SU-DHL-6 (cell line): ENCODE measurements around the gene EHBP1L1.

Source experiments
- H2AFZ ChIP-seq: fragments of 200-600 bp; sonication (generic); 2 replicates; pipeline ENCODE4 v1.6.1; 2014; ENCODE audit warnings: low read depth, mild to moderate bottlenecking, moderate library complexity, mixed read lengths, antibody characterized with exemption, low read length; ENCODE audit not compliant: severe bottlenecking
- H3F3A ChIP-seq: fragments of 200-600 bp; shearing (Covaris generic); 2 replicates; pipeline ENCODE4 v1.6.0; 2016; ENCODE audit warnings: antibody characterized with exemption, mild to moderate bottlenecking; ENCODE audit not compliant: insufficient read depth
- H3K27ac ChIP-seq: fragments of 200-600 bp; sonication (generic); 2 replicates; pipeline ENCODE4 v1.5.1; 2016; ENCODE audit warnings: low read depth, mild to moderate bottlenecking, low read length, moderate library complexity, mixed read lengths
- H3K27me3 ChIP-seq: fragments of 200-600 bp; sonication (generic), shearing (Covaris generic); 2 replicates; pipeline ENCODE4 v1.6.0; 2014; ENCODE audit warnings: mild to moderate bottlenecking, low read length
- H3K36me3 ChIP-seq: fragments of 200-600 bp; sonication (generic); 2 replicates; pipeline ENCODE4 v1.6.1; 2014; ENCODE audit warnings: mild to moderate bottlenecking, low read length, mixed read lengths
- H3K4me2 ChIP-seq: fragments of 300-600, 200-600 bp; shearing (Covaris generic), sonication (generic); 2 replicates; pipeline ENCODE4 v1.6.0; 2014; ENCODE audit warnings: low read length, low read depth, mild to moderate bottlenecking; ENCODE audit not compliant: poor library complexity, severe bottlenecking
- H3K4me3 ChIP-seq: fragments of 200-600 bp; sonication (generic); 2 replicates; pipeline ENCODE4 v1.5.1; 2014; ENCODE audit warnings: antibody characterized with exemption, low read length, mild to moderate bottlenecking, mixed read lengths; ENCODE audit not compliant: insufficient read depth, poor library complexity, severe bottlenecking
- H3K79me2 ChIP-seq: fragments of 200-600 bp; sonication (generic); 2 replicates; pipeline ENCODE4 v1.6.1; 2014; ENCODE audit warnings: mild to moderate bottlenecking, low read length, moderate library complexity; ENCODE audit not compliant: insufficient read depth
- H3K9ac ChIP-seq: fragments of 200-600 bp; sonication (generic); 2 replicates; pipeline ENCODE4 v1.7.0; 2014; ENCODE audit warnings: mild to moderate bottlenecking, low read length
- H3K9me2 ChIP-seq: fragments of 200-600 bp; sonication (generic); replicated peaks from 2 replicates; pipeline ENCODE4 v1.6.1; 2014; ENCODE audit warnings: low read length; ENCODE audit not compliant: insufficient read depth
- H3K9me3 ChIP-seq: fragments of 200-600 bp; sonication (generic); 2 replicates; pipeline ENCODE4 v1.6.1; 2014; ENCODE audit warnings: low read length, mixed read lengths; ENCODE audit not compliant: insufficient read depth
- H4K20me1 ChIP-seq: fragments of 200-600 bp; sonication (generic); 2 replicates; pipeline ENCODE4 v1.6.1; 2014; ENCODE audit warnings: low read depth, mild to moderate bottlenecking, antibody characterized with exemption, low read length, moderate library complexity, mixed read lengths
- CTCF ChIP-seq: fragments of 200-600 bp; sonication (generic); IDR thresholded peaks from one replicate; pipeline ENCODE4 v1.5.1; 2017; ENCODE audit warnings: antibody characterized with exemption, mild to moderate bottlenecking, low read length, moderate library complexity; ENCODE audit not compliant: insufficient read depth, poor library complexity, severe bottlenecking
- EZH2phosphoT487 ChIP-seq: fragments of 200-600 bp; sonication (generic), shearing (Covaris generic); conservative IDR thresholded peaks from 2 replicates; pipeline ENCODE4 v1.6.1; 2018; ENCODE audit warnings: mild to moderate bottlenecking, antibody characterized with exemption, low read length, moderate library complexity, mixed read lengths

The EHBP1L1 gene

GRCh38 chr11:65571940-65572339, 3.9 kb upstream of the EHBP1L1 start:
- Histone ChIP-seq H3K27me3 (no peaks in the 10 kb centered on the region), H3K9ac (peak overlapping the region; percentile 84; the same call in 1 of the 2 replicates)
- TF ChIP-seq CTCF (no peak), EZH2phosphoT487 (no peak)

DNA sequence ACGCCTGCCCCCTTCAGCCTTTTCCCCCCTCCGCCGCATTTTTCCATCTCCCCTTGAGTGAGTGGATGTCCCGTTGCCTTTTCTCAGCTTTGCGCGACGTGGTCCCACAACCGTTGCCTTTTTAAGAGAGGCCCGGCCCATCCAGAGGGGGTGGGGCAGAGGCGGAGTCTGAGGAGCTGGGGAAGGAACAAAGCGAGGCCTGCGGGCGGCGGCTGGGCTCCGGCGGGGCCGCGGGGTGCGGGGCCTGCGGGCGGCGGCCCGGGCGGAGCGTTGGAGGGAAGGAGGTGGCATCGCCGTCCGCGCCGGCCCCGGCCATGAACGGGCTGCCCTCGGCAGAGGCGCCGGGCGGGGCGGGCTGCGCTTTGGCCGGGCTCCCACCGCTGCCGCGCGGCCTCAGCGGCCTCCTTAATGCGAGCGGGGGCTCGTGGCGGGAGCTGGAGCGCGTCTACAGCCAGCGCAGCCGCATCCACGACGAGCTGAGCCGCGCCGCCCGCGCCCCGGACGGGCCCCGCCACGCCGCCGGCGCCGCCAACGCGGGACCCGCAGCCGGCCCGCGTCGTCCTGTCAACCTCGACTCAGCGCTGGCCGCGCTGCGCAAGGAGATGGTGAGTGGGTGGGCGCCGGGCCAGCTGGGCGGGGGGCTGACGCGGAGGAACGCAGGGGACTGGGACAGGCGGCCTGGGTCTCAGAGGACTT, 3.3 kb upstream of the EHBP1L1 start, which contains the start of gene FAM89B:
TSS of gene FAM89B (plus strand) at position 183 of the 696 bp plus-strand sequence. CDS start at position 315, 132 bp downstream.
- TF ChIP-seq CTCF = no peak
- TF ChIP-seq EZH2phosphoT487 = no peak
- H3K9me3 ChIP-seq = no peaks in the 10 kb centered on the region
- peak within 1 kb of the TSS; percentile 97 for H3K4me2 ChIP-seq
- no peaks in the 10 kb centered on the region for H3K27me3 ChIP-seq
- peaks cover 11% of the 10 kb centered on the region for H3F3A ChIP-seq
- peaks cover 20% of the 10 kb centered on the region; the same call in 1 of the 2 replicates for H3K79me2 ChIP-seq
- no peaks in the 10 kb centered on the region for H3K36me3 ChIP-seq
- H3K4me3 ChIP-seq = peak within 1 kb of the TSS; percentile 95
- no peaks in the 10 kb centered on the region for H4K20me1 ChIP-seq
- no peaks in the 10 kb centered on the region for H3K9me2 ChIP-seq
- no peak within 1 kb of the TSS for H2AFZ ChIP-seq
- no peak within 1 kb of the TSS for H3K27ac ChIP-seq
- peak within 1 kb of the TSS; percentile 84 for H3K9ac ChIP-seq

More at GRCh38 chr11:65571940-65572339, 3.9 kb upstream of the EHBP1L1 start:
- Histone ChIP-seq H3K9me2 (no peaks in the 10 kb centered on the region), H3K79me2 (peaks cover 20% of the 10 kb centered on the region; the same call in 1 of the 2 replicates), H3F3A (peaks cover 11% of the 10 kb centered on the region), H3K27ac (no peak overlapping the region), H4K20me1 (no peaks in the 10 kb centered on the region), H2AFZ (no peak overlapping the region), H3K4me3 (peak overlapping the region; percentile 43), H3K9me3 (no peaks in the 10 kb centered on the region), H3K4me2 (peak overlapping the region; percentile 97), H3K36me3 (no peaks in the 10 kb centered on the region)

GRCh38 chr11:65573391-65574079, 2.3 kb upstream of the EHBP1L1 start:
- Histone ChIP-seq H3K4me3 (peak overlapping the region; percentile 43), H3K9ac (peak overlapping the region; percentile 84), H2AFZ (no peak overlapping the region), H3K79me2 (peaks cover 18% of the 10 kb centered on the region; the same call in 1 of the 2 replicates), H3K4me2 (peak overlapping the region; percentile 97), H3K27me3 (no peaks in the 10 kb centered on the region), H3K36me3 (no peaks in the 10 kb centered on the region), H4K20me1 (no peaks in the 10 kb centered on the region), H3K9me2 (no peaks in the 10 kb centered on the region), H3K27ac (no peak overlapping the region), H3F3A (peaks cover 11% of the 10 kb centered on the region), H3K9me3 (no peaks in the 10 kb centered on the region)
- no peak for TF ChIP-seq CTCF
- no peak for TF ChIP-seq EZH2phosphoT487
